Panc1 (cell line): ENCODE data around the gene CASP6. TPM values are rescaled to one million over a fixed set of nuclear protein-coding genes. Genes with fewer than 3 reads are reported as not detected.

Experiments used
- ATAC-seq: fragments of 200-7000 bp; cut with Tn5 transposase; 2 replicates; pipeline ENCODE4 v1.9.1; 2020; ENCODE audit warnings: mild to moderate bottlenecking, moderate library complexity
- BruUV-seq: library from RNA; stranded (reverse); fragments of 400-500 nt; replicated peaks from 2 replicates; lab custom pipeline; 2021; lab: Mats Ljungman, UMichigan
- CTCF ChIA-PET: fragments of 300-600 bp; sonication (Branson Sonifier 250); formaldehyde crosslinking; loops from one replicate; lab custom pipeline; 2022; ENCODE audit warnings: antibody characterized with exemption; lab: Charles Lee
- POLR2A ChIA-PET: fragments of 300-600 bp; sonication (Branson Sonifier 250); formaldehyde crosslinking; loops from one replicate; lab custom pipeline; 2022; ENCODE audit warnings: antibody characterized with exemption; lab: Charles Lee
- DNase-seq: peaks from one replicate; pipeline ENCODE4 v3.0.0-alpha.2; 2010; ENCODE audit warnings: low read depth, low spot score
- H3K27ac ChIP-seq: 2 replicates; pipeline ENCODE4 v1.5.1; 2011; ENCODE audit warnings: mild to moderate bottlenecking, low read length, inconsistent platforms
- H3K27me3 ChIP-seq: fragments of 200-500 bp; sonication (Bioruptor generic); 2 replicates; pipeline ENCODE4 v1.6.0; 2014; ENCODE audit warnings: low read length, inconsistent platforms; ENCODE audit not compliant: control insufficient read depth, insufficient read depth
- H3K36me3 ChIP-seq: fragments of 200-500 bp; sonication (Bioruptor generic); 2 replicates; pipeline ENCODE4 v1.5.1; 2014; ENCODE audit warnings: inconsistent platforms, mild to moderate bottlenecking, low read length, moderate library complexity; ENCODE audit not compliant: control insufficient read depth, insufficient read depth
- H3K4me1 ChIP-seq: 2 replicates; pipeline ENCODE4 v1.5.1; 2011; ENCODE audit warnings: inconsistent platforms, mild to moderate bottlenecking, low read length, moderate library complexity; ENCODE audit not compliant: control insufficient read depth, insufficient read depth
- H3K4me3 ChIP-seq, 2 experiments: 2 replicates each; pipeline ENCODE4 v1.5.1; 2011 to 2012; ENCODE audit warnings: low read depth in 2 of 2, low read length in 2 of 2, mild to moderate bottlenecking in 2 of 2, inconsistent platforms in 1 of 2, moderate library complexity in 1 of 2
- H3K9me3 ChIP-seq: fragments of 200-500 bp; sonication (Bioruptor generic); 2 replicates; pipeline ENCODE4 v1.5.1; 2014; ENCODE audit warnings: low read depth, mild to moderate bottlenecking, inconsistent platforms, low read length, moderate library complexity; ENCODE audit not compliant: control insufficient read depth, insufficient read depth
- CTCF ChIP-seq: fragments of 450-650 bp; IDR thresholded peaks from 2 replicates; pipeline ENCODE4 v1.5.1; 2017; ENCODE audit warnings: mild to moderate bottlenecking
- POLR2AphosphoS5 ChIP-seq: IDR thresholded peaks from 2 replicates; pipeline ENCODE4 v1.6.1; 2012; ENCODE audit warnings: mild to moderate bottlenecking, low read depth, low read length, moderate library complexity
- REST ChIP-seq, 2 experiments: IDR thresholded peaks; 2 replicates each; pipeline ENCODE4 v1.6.1; 2011 to 2012; ENCODE audit warnings: low read depth in 2 of 2, control low read depth in 1 of 2, low read length in 1 of 2, mild to moderate bottlenecking in 1 of 2, moderate library complexity in 1 of 2; ENCODE audit not compliant: insufficient read depth in 1 of 2
- SIN3A ChIP-seq: IDR thresholded peaks from 2 replicates; pipeline ENCODE4 v1.6.1; 2012; ENCODE audit warnings: low read depth, mild to moderate bottlenecking, low read length, moderate library complexity, borderline replicate concordance; ENCODE audit not compliant: insufficient read depth
- TCF7L2 ChIP-seq: IDR thresholded peaks from 2 replicates; pipeline ENCODE4 v1.6.1; 2011; ENCODE audit warnings: mild to moderate bottlenecking, low read depth, low read length, inconsistent platforms
- in situ Hi-C: cut with HindIII; loops from 2 replicates; pipeline ENCODE4 v1.10.0; 2016; ENCODE audit warnings: low sequenced_read_pairs, low pct_unique_long_range_greater_than_20kb
- intact Hi-C: fragments of 100-400 bp; cut with micrococcal nuclease; formaldehyde crosslinking; loops from one replicate; pipeline ENCODE4 v1.10.0; 2022; ENCODE audit not compliant: unreplicated experiment
- total RNA-seq: library from RNA; stranded (reverse); gene quantifications from one replicate; pipeline ENCODE4 v1.2.1, GENCODE V29; 2021; ENCODE audit not compliant: unreplicated experiment

Gene CASP6
- total RNA-seq, 1 experiment from 2014 or later = 15.2 TPM

GRCh38 chr4:109701566-109702410 is 1.5 kb downstream of the CASP6 start:
- POLR2A ChIA-PET = interaction anchor here (0.7 kb wide), 1 partner anchor 314 kb away, joined by 3 read pairs; no protein-coding TSS in a partner anchor
- intact Hi-C loops (loop anchor here (5.0 to 10.0 kb wide), 2 partner anchors 101 to 137 kb away; partner anchors contain the start of genes CFI and MCUB), in situ Hi-C loops (no loop called here)
- Histone ChIP-seq H3K4me3 (peak overlapping the region; percentile 67 to 76), H3K27ac (peak overlapping the region; percentile 70), H3K4me1 (peaks cover 13% of the 10 kb centered on the region), H3K9me3 (no peaks in the 10 kb centered on the region), H3K27me3 (no peaks in the 10 kb centered on the region), H3K36me3 (no peaks in the 10 kb centered on the region)
- no peak for TF ChIP-seq TCF7L2
- no peak for TF ChIP-seq POLR2AphosphoS5
- TF ChIP-seq CTCF = no peak
- TF ChIP-seq SIN3A = no peak
- TF ChIP-seq REST (IDR thresholded peaks at IDR 0.05; ENCODE audit: insufficient read depth in 1 of 2, low read depth in 2 of 2, low read length in 1 of 2) = no peak
- ATAC-seq (no peak), DNase-seq (no peak)
- no TSS peak for BruUV-seq
- CTCF ChIA-PET = interaction anchor here (0.6 to 0.7 kb wide), 3 partner anchors 13 to 457 kb away, joined by 3 to 6 read pairs (median 5); no protein-coding TSS in a partner anchor

GRCh38 chr4:109699553-109700225 is 3.6 kb downstream of the CASP6 start:
- ChIA-PET CTCF (no interaction called here), POLR2A (interaction anchor here (0.7 kb wide), 1 partner anchor 128 kb away, joined by 3 read pairs; no protein-coding TSS in a partner anchor)
- TF ChIP-seq SIN3A (no peak), REST (IDR thresholded peaks at IDR 0.05; ENCODE audit: insufficient read depth in 1 of 2, low read depth in 2 of 2, low read length in 1 of 2) (no peak), TCF7L2 (no peak), POLR2AphosphoS5 (no peak), CTCF (no peak)
- no peaks in the 10 kb centered on the region for H3K9me3 ChIP-seq
- BruUV-seq = no TSS peak
- H3K36me3 ChIP-seq = no peaks in the 10 kb centered on the region
- in situ Hi-C loops = no loop called here
- H3K27ac ChIP-seq = no peak overlapping the region
- no peaks in the 10 kb centered on the region for H3K27me3 ChIP-seq
- peaks cover 13% of the 10 kb centered on the region for H3K4me1 ChIP-seq
- H3K4me3 ChIP-seq = no peak overlapping the region
- DNase-seq = no peak
- no peak for ATAC-seq
- intact Hi-C loops = loop anchor here (5.0 to 10.0 kb wide), 2 partner anchors 103 to 135 kb away; partner anchors contain the start of genes CFI and MCUB
